Neural progenitor cell (in vitro differentiated cells): ENCODE results near the gene LBX2.

Source experiments
- CTCF ChIP-seq: fragments of 200-600 bp; sonication (generic); IDR thresholded peaks from 2 replicates; pipeline ENCODE4 v1.5.1; 2017; ENCODE audit warnings: antibody characterized with exemption, mild to moderate bottlenecking
- EZH2 ChIP-seq: fragments of 200-600 bp; sonication (generic); IDR thresholded peaks from 2 replicates; pipeline ENCODE4 v1.6.1; 2017; ENCODE audit warnings: antibody characterized with exemption, mild to moderate bottlenecking, moderate library complexity
- EZH2phosphoT487 ChIP-seq: fragments of 200-600 bp; sonication (generic); IDR thresholded peaks from 2 replicates; pipeline ENCODE4 v1.6.1; 2017; ENCODE audit warnings: antibody characterized with exemption

- TF ChIP-seq CTCF: no peak
- TF ChIP-seq EZH2: no peak
- TF ChIP-seq EZH2phosphoT487: no peak
These were observed 11.9 kb upstream of the LBX2 start for GRCh38 chr2:74511104-74511989.
